A673 (cell line): ENCODE data around the gene COBL. TPM values are rescaled to one million over a fixed set of nuclear protein-coding genes. Genes with fewer than 3 reads are reported as not detected.

ENCODE experiments used
- BruUV-seq: library from RNA; stranded (reverse); fragments of 400-500 nt; replicated peaks from 2 replicates; lab custom pipeline; 2021; lab: Mats Ljungman, UMichigan
- CTCF ChIA-PET: fragments of 300-600 bp; sonication (Branson Sonifier 250); formaldehyde crosslinking; loops from one replicate; lab custom pipeline; 2022; ENCODE audit warnings: antibody characterized with exemption; lab: Charles Lee
- POLR2A ChIA-PET: fragments of 300-600 bp; sonication (Branson Sonifier 250); formaldehyde crosslinking; loops from one replicate; lab custom pipeline; 2022; ENCODE audit warnings: antibody characterized with exemption; ENCODE audit not compliant: low non-redundant PET; lab: Charles Lee
- DNase-seq: peaks from one replicate; pipeline ENCODE4 v3.0.0-alpha.2; 2015; ENCODE audit warnings: low spot score
- H3K27ac ChIP-seq: fragments of 200-600 bp; sonication (generic); 2 replicates; pipeline ENCODE4 v1.5.1; 2016; ENCODE audit warnings: mixed run types, low read depth, mild to moderate bottlenecking, mixed read lengths, antibody characterized with exemption, low read length; ENCODE audit not compliant: poor library complexity, severe bottlenecking
- H3K27me3 ChIP-seq: fragments of 200-600 bp; sonication (generic); replicated peaks from 2 replicates; pipeline ENCODE4 v1.6.1; 2017; ENCODE audit warnings: mixed run types, low read depth, mild to moderate bottlenecking, mixed read lengths, antibody characterized with exemption, low read length; ENCODE audit not compliant: insufficient read depth, poor library complexity
- H3K36me3 ChIP-seq: fragments of 200-600 bp; sonication (generic); 2 replicates; pipeline ENCODE4 v1.6.1; 2016; ENCODE audit warnings: mixed run types, mild to moderate bottlenecking, mixed read lengths, antibody characterized with exemption, low read length; ENCODE audit not compliant: insufficient read depth, poor library complexity, severe bottlenecking
- H3K4me1 ChIP-seq: fragments of 200-600 bp; sonication (generic); 2 replicates; pipeline ENCODE4 v1.6.1; 2017; ENCODE audit warnings: mixed run types, mild to moderate bottlenecking, mixed read lengths, antibody characterized with exemption, low read length; ENCODE audit not compliant: insufficient read depth, poor library complexity, severe bottlenecking
- H3K4me3 ChIP-seq: fragments of 200-600 bp; sonication (generic); 2 replicates; pipeline ENCODE4 v1.5.1; 2016; ENCODE audit warnings: low read depth, mixed run types, mild to moderate bottlenecking, mixed read lengths, low read length; ENCODE audit not compliant: poor library complexity, severe bottlenecking
- H3K9me3 ChIP-seq: fragments of 200-600 bp; sonication (generic); 2 replicates; pipeline ENCODE4 v1.6.1; 2016; ENCODE audit warnings: mixed run types, low read depth, mild to moderate bottlenecking, mixed read lengths, antibody characterized with exemption, low read length; ENCODE audit not compliant: poor library complexity, severe bottlenecking
- CTCF ChIP-seq: fragments of 300-800, 200-600 bp; sonication (generic); conservative IDR thresholded peaks from 2 replicates; pipeline ENCODE4 v1.5.1; 2017; ENCODE audit warnings: low read depth, mild to moderate bottlenecking, antibody characterized with exemption, low read length, moderate library complexity, mixed read lengths
- EZH2 ChIP-seq: fragments of 200-600 bp; sonication (generic); IDR thresholded peaks from 2 replicates; pipeline ENCODE4 v1.6.1; 2017; ENCODE audit warnings: borderline replicate concordance, low read depth, mild to moderate bottlenecking, mixed read lengths, antibody characterized with exemption, low read length; ENCODE audit not compliant: poor library complexity, severe bottlenecking
- intact Hi-C: fragments of 100-400 bp; cut with micrococcal nuclease; formaldehyde crosslinking; loops from one replicate; pipeline ENCODE4 v1.10.0; 2022; ENCODE audit not compliant: unreplicated experiment
- total RNA-seq: library from RNA; stranded (reverse); gene quantifications from 2 replicates; pipeline ENCODE4 v1.2.3, GENCODE V29; 2021

COBL gene
- total RNA-seq, 1 experiment from 2014 or later, result not detected

- Histone ChIP-seq H3K4me1 (no peaks in the 10 kb centered on the region), H3K9me3 (peaks cover 4% of the 10 kb centered on the region), H3K27me3 (no peaks in the 10 kb centered on the region), H3K27ac (no peak overlapping the region), H3K4me3 (no peak overlapping the region), H3K36me3 (no peaks in the 10 kb centered on the region)
- DNase-seq, result no peak
- BruUV-seq, result no TSS peak
- ChIA-PET CTCF (no interaction called here), POLR2A (no interaction called here)
- intact Hi-C loops, result no loop called here
- TF ChIP-seq CTCF (no peak), EZH2 (no peak)
Observed at GRCh38 chr7:51077316-51077986, 239.2 kb downstream of the COBL start.

GRCh38 chr7:51075681-51076580 lies 240.7 kb downstream of the COBL start:
- no peak overlapping the region for H3K4me3 ChIP-seq
- ChIA-PET POLR2A (no interaction called here), CTCF (no interaction called here)
- no peak for DNase-seq
- intact Hi-C loops, result no loop called here
- peaks cover 4% of the 10 kb centered on the region for H3K9me3 ChIP-seq
- H3K27me3 ChIP-seq, result no peaks in the 10 kb centered on the region
- H3K4me1 ChIP-seq, result no peaks in the 10 kb centered on the region
- BruUV-seq, result no TSS peak
- TF ChIP-seq EZH2, result no peak
- TF ChIP-seq CTCF, result no peak
- H3K36me3 ChIP-seq, result no peaks in the 10 kb centered on the region
- no peak overlapping the region for H3K27ac ChIP-seq

GRCh38 chr7:51073171-51073570 lies 243.4 kb downstream of the COBL start:
- intact Hi-C loops, result no loop called here
- Histone ChIP-seq H3K36me3 (no peaks in the 10 kb centered on the region), H3K4me1 (no peaks in the 10 kb centered on the region), H3K27me3 (no peaks in the 10 kb centered on the region), H3K4me3 (no peak overlapping the region), H3K27ac (no peak overlapping the region), H3K9me3 (peaks cover 4% of the 10 kb centered on the region)
- DNase-seq, result no peak
- ChIA-PET POLR2A (no interaction called here), CTCF (no interaction called here)
- no TSS peak for BruUV-seq
- TF ChIP-seq CTCF (no peak), EZH2 (no peak)
